ENCODE data around the gene CIB2.

DNA sequence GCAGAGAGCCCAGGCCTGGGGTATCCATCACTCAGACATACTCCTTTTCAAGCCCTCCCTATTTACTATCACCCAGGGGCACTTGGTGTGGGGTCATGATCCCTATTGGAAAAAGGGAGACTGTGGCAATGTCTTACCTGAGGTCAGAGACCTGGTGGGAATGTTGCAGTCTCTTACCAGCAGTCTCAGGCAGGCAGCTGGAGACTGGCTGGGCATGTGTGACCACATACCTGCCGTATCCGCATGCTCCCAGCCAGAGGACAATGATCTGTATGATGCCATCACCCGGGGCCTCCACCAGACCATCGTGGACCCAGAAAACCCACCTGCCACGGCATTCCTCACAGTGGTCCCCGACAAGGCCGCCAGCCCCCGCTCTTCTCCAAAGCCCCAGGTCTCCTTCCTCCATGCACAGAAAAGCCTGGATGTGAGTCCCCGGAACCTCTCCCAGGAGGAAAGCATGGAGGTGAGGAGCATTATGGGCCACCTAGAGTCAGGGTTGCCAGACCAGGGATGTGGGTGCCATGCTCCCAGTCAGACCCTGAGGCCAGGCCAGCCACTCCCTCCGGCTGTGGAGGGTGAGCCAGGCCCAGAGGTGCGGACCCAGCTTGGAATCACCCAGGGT lies 33.0 kb downstream of the CIB2 start:
- TF ChIP-seq, protein P1, sequence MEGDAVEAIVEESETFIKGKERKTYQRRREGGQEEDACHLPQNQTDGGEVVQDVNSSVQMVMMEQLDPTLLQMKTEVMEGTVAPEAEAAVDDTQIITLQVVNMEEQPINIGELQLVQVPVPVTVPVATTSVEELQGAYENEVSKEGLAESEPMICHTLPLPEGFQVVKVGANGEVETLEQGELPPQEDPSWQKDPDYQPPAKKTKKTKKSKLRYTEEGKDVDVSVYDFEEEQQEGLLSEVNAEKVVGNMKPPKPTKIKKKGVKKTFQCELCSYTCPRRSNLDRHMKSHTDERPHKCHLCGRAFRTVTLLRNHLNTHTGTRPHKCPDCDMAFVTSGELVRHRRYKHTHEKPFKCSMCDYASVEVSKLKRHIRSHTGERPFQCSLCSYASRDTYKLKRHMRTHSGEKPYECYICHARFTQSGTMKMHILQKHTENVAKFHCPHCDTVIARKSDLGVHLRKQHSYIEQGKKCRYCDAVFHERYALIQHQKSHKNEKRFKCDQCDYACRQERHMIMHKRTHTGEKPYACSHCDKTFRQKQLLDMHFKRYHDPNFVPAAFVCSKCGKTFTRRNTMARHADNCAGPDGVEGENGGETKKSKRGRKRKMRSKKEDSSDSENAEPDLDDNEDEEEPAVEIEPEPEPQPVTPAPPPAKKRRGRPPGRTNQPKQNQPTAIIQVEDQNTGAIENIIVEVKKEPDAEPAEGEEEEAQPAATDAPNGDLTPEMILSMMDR (IDR thresholded peaks at IDR 0.05), result no peak
- no peak for TF ChIP-seq POLR2A (IDR thresholded peaks at IDR 0.05)
